Endothelial cell of umbilical vein (primary cell): Measurements from ENCODE around the gene PLEKHS1.

Experiments used
- POLR2A ChIP-seq: IDR thresholded peaks from 2 replicates; pipeline ENCODE4 v1.6.1; 2012; ENCODE audit warnings: low read depth, mild to moderate bottlenecking, control low read depth, low read length
- POLR2AphosphoS5 ChIP-seq: IDR thresholded peaks from 2 replicates; pipeline ENCODE4 v1.6.1; 2012; ENCODE audit warnings: low read depth, mild to moderate bottlenecking, control low read depth, low read length, moderate library complexity; ENCODE audit not compliant: insufficient read depth
- TF ChIP-seq, protein P1 (sequence below), 2 donors: IDR thresholded peaks; 1 replicate in 1 of 2; 2 replicates in 1 of 2; pipeline ENCODE4 v1.5.1; 2011; ENCODE audit warnings: low read length in 2 of 2, mild to moderate bottlenecking in 2 of 2, moderate library complexity in 2 of 2, control low read depth in 1 of 2, inconsistent platforms in 1 of 2, low read depth in 1 of 2; ENCODE audit not compliant: insufficient read depth in 1 of 2; ENCODE audit errors: extremely low read depth in 1 of 2

DNA sequence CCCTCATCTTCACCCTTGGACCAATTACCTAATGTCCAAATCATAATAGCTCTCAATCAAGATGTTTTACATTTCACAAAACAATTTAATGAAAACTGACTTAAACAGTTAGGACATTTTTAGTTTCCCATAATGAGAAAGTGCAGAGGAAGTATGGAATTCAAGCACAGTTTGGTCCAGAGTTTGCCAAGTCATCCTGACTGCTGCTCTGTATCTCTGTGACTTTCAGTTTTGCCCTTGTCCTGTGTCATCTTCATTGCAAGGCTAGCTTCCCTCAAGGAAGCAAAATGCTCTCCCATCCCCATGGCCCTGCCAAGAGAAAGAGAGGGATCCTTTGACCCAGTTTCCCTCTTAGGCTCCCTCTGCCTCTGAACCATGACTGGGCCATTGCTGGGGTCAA, 7.9 kb upstream of the PLEKHS1 start:
- TF ChIP-seq, protein P1, sequence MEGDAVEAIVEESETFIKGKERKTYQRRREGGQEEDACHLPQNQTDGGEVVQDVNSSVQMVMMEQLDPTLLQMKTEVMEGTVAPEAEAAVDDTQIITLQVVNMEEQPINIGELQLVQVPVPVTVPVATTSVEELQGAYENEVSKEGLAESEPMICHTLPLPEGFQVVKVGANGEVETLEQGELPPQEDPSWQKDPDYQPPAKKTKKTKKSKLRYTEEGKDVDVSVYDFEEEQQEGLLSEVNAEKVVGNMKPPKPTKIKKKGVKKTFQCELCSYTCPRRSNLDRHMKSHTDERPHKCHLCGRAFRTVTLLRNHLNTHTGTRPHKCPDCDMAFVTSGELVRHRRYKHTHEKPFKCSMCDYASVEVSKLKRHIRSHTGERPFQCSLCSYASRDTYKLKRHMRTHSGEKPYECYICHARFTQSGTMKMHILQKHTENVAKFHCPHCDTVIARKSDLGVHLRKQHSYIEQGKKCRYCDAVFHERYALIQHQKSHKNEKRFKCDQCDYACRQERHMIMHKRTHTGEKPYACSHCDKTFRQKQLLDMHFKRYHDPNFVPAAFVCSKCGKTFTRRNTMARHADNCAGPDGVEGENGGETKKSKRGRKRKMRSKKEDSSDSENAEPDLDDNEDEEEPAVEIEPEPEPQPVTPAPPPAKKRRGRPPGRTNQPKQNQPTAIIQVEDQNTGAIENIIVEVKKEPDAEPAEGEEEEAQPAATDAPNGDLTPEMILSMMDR (IDR thresholded peaks at IDR 0.05; ENCODE audit: extremely low read depth in 1 of 2, insufficient read depth in 1 of 2, low read depth in 1 of 2, low read length in 2 of 2) = no peak
- TF ChIP-seq POLR2AphosphoS5 = no peak
- no peak for TF ChIP-seq POLR2A
